Naive B cell (primary cell): Measurements from ENCODE around the gene THOC1. TPM values are rescaled to one million over a fixed set of nuclear protein-coding genes. Genes with fewer than 3 reads are reported as not detected.
"Not testable (repeated sequence)": the region's sequence is repeated elsewhere in the genome, so short reads cannot be mapped to it uniquely, and the experiment has no call there.

ENCODE experiments used
- ATAC-seq, 2 donors: fragments of 150-1000 bp; cut with Tn5 transposase; 2 replicates each; pipeline ENCODE4 v1.10.0; 2021; ENCODE audit warnings: low read depth in 2 of 2, mild to moderate bottlenecking in 2 of 2, moderate library complexity in 2 of 2
- DNase-seq: peaks from one replicate; pipeline ENCODE4 v3.0.0; 2022
- H3K27ac Mint-ChIP-seq, 6 donors: one replicate each; pipeline ENCODE4 v1.8.0; 2020 to 2022; ENCODE audit warnings: mild to moderate bottlenecking in 6 of 6, mixed read lengths in 6 of 6, moderate library complexity in 5 of 6, inconsistent platforms in 2 of 6
- H3K27me3 Mint-ChIP-seq, 3 donors: one replicate each; pipeline ENCODE4 v1.8.0; 2021 to 2022; ENCODE audit warnings: mixed read lengths in 3 of 3, mild to moderate bottlenecking in 1 of 3
- H3K36me3 Mint-ChIP-seq, 2 donors: one replicate each; pipeline ENCODE4 v1.8.0; 2020 to 2022; ENCODE audit warnings: mixed read lengths in 2 of 2, inconsistent platforms in 1 of 2, mild to moderate bottlenecking in 1 of 2
- H3K4me1 Mint-ChIP-seq, 3 donors: one replicate each; pipeline ENCODE4 v1.8.0; 2020 to 2022; ENCODE audit warnings: mixed read lengths in 3 of 3, inconsistent platforms in 1 of 3, mild to moderate bottlenecking in 1 of 3, moderate library complexity in 1 of 3
- H3K4me3 Mint-ChIP-seq, 8 donors: one replicate each; pipeline ENCODE4 v1.8.0; 2020 to 2022; ENCODE audit warnings: mild to moderate bottlenecking in 8 of 8, mixed read lengths in 8 of 8, moderate library complexity in 8 of 8, inconsistent platforms in 2 of 8
- H3K9me3 Mint-ChIP-seq, 7 donors: one replicate each; pipeline ENCODE4 v1.8.0; 2020 to 2022; ENCODE audit warnings: mixed read lengths in 7 of 7, mild to moderate bottlenecking in 5 of 7, inconsistent platforms in 2 of 7, moderate library complexity in 1 of 7
- polyA plus RNA-seq, 6 donors: library from polyadenylated mRNA; unstranded; fragments of 300-500 nt; fragmentation: Illumina TruSeq; gene quantifications; one replicate each; pipeline ENCODE4 v1.2.3, GENCODE V29; 2021; ENCODE audit warnings: low read depth in 6 of 6

Gene THOC1
- polyA plus RNA-seq, 6 donors from 2014 or later = 10.6 to 23.6 (median 18.1) TPM

GRCh38 chr18:297936-298335 is 30.1 kb upstream of the THOC1 start:
- ATAC-seq (no peak), DNase-seq (no peak)
- Mint-ChIP-seq H3K9me3 (peaks cover 0 to 10% (median 2%) of the 10 kb centered on the region in 7 donors), H3K36me3 (no peaks in the 10 kb centered on the region), H3K4me3 (no peak overlapping the region), H3K27me3 (peaks cover 0 to 8% (median 3%) of the 10 kb centered on the region in 3 donors), H3K4me1 (no peaks in the 10 kb centered on the region), H3K27ac (no peak overlapping the region)

GRCh38 chr18:295756-296490 is 28.1 kb upstream of the THOC1 start:
- peaks cover 3 to 8% (median 6%) of the 10 kb centered on the region in 3 donors for H3K27me3 Mint-ChIP-seq
- H3K36me3 Mint-ChIP-seq = no peaks in the 10 kb centered on the region
- H3K27ac Mint-ChIP-seq = no peak overlapping the region
- DNase-seq (no peak), ATAC-seq (no peak)
- H3K4me3 Mint-ChIP-seq = no peak overlapping the region
- no peaks in the 10 kb centered on the region for H3K4me1 Mint-ChIP-seq
- H3K9me3 Mint-ChIP-seq = peaks cover 0 to 10% (median 2%) of the 10 kb centered on the region in 7 donors

- H3K36me3 Mint-ChIP-seq = no peaks in the 10 kb centered on the region
- ATAC-seq = no peak
- no peak overlapping the region for H3K4me3 Mint-ChIP-seq
- H3K27me3 Mint-ChIP-seq = peaks cover 3 to 8% (median 6%) of the 10 kb centered on the region in 3 donors
- H3K27ac Mint-ChIP-seq = no peak overlapping the region
- H3K4me1 Mint-ChIP-seq = no peaks in the 10 kb centered on the region
- no peak for DNase-seq
- peaks cover 0 to 11% (median 2%) of the 10 kb centered on the region in 7 donors for H3K9me3 Mint-ChIP-seq
These were observed 26.7 kb upstream of the THOC1 start for GRCh38 chr18:294566-294965.

GRCh38 chr18:293536-293935 is 25.7 kb upstream of the THOC1 start:
- Mint-ChIP-seq H3K27me3 (peaks cover 3 to 12% (median 6%) of the 10 kb centered on the region in 3 donors), H3K9me3 (peaks cover 0 to 15% (median 5%) of the 10 kb centered on the region in 7 donors)

GRCh38 chr18:292271-292670 is 24.4 kb upstream of the THOC1 start:
- no peak overlapping the region for H3K27ac Mint-ChIP-seq
- ATAC-seq = no peak
- no peaks in the 10 kb centered on the region for H3K36me3 Mint-ChIP-seq
- H3K27me3 Mint-ChIP-seq = peaks cover 3 to 16% (median 6%) of the 10 kb centered on the region in 3 donors
- H3K4me3 Mint-ChIP-seq = no peak overlapping the region
- no peaks in the 10 kb centered on the region for H3K4me1 Mint-ChIP-seq
- no peak for DNase-seq
- H3K9me3 Mint-ChIP-seq = peaks cover 0 to 15% (median 5%) of the 10 kb centered on the region in 7 donors

More at GRCh38 chr18:293536-293935, 25.7 kb upstream of the THOC1 start:
- Mint-ChIP-seq H3K36me3 (no peaks in the 10 kb centered on the region), H3K4me1 (no peaks in the 10 kb centered on the region), H3K4me3 (no peak overlapping the region), H3K27ac (no peak overlapping the region)
- DNase-seq (no peak), ATAC-seq (no peak)

- not testable (repeated sequence) for DNase-seq, H3K36me3 Mint-ChIP-seq, H3K27ac Mint-ChIP-seq, H3K4me1 Mint-ChIP-seq, ATAC-seq, H3K4me3 Mint-ChIP-seq, H3K27me3 Mint-ChIP-seq
- H3K9me3 Mint-ChIP-seq = peaks cover 0 to 15% (median 5%) of the 10 kb centered on the region in 7 donors
These were observed 22.1 kb upstream of the THOC1 start for GRCh38 chr18:289970-290369.

- no peak overlapping the region for H3K27ac Mint-ChIP-seq
- no peak for DNase-seq
These were observed 21.2 kb upstream of the THOC1 start for GRCh38 chr18:289026-289425.

GRCh38 chr18:286515-287310 is 18.9 kb upstream of the THOC1 start:
- no peak overlapping the region for H3K4me3 Mint-ChIP-seq
- ATAC-seq = no peak
- peaks cover 0 to 12% (median 0%) of the 10 kb centered on the region in 7 donors for H3K9me3 Mint-ChIP-seq
- H3K4me1 Mint-ChIP-seq = no peaks in the 10 kb centered on the region
- DNase-seq = no peak
- H3K36me3 Mint-ChIP-seq = no peaks in the 10 kb centered on the region
- H3K27me3 Mint-ChIP-seq = peaks cover 4 to 15% (median 9%) of the 10 kb centered on the region in 3 donors
- no peak overlapping the region for H3K27ac Mint-ChIP-seq

More at GRCh38 chr18:289026-289425, 21.2 kb upstream of the THOC1 start:
- no peak overlapping the region for H3K4me3 Mint-ChIP-seq
- no peaks in the 10 kb centered on the region for H3K4me1 Mint-ChIP-seq
- H3K36me3 Mint-ChIP-seq = no peaks in the 10 kb centered on the region
- peaks cover 4 to 8% (median 6%) of the 10 kb centered on the region in 3 donors for H3K27me3 Mint-ChIP-seq
- peaks cover 0 to 13% (median under 1%) of the 10 kb centered on the region in 7 donors for H3K9me3 Mint-ChIP-seq
- ATAC-seq = no peak

GRCh38 chr18:285817-286216 is 18.0 kb upstream of the THOC1 start:
- ATAC-seq (no peak), DNase-seq (no peak)
- H3K27ac Mint-ChIP-seq = no peak overlapping the region
- peaks cover 10 to 19% (median 13%) of the 10 kb centered on the region in 3 donors for H3K27me3 Mint-ChIP-seq
- H3K36me3 Mint-ChIP-seq = no peaks in the 10 kb centered on the region
- H3K9me3 Mint-ChIP-seq = peaks cover 0 to 12% (median 0%) of the 10 kb centered on the region in 7 donors
- H3K4me3 Mint-ChIP-seq = no peak overlapping the region
- H3K4me1 Mint-ChIP-seq = no peaks in the 10 kb centered on the region

GRCh38 chr18:275486-275885 is 7.6 kb upstream of the THOC1 start:
- DNase-seq (no peak), ATAC-seq (no peak)
- Mint-ChIP-seq H3K27me3 (peaks cover 0 to 9% (median 5%) of the 10 kb centered on the region in 3 donors), H3K36me3 (peaks cover 0 to 10% of the 10 kb centered on the region in 2 donors), H3K4me3 (no peak overlapping the region), H3K9me3 (peaks cover 0 to 23% (median 11%) of the 10 kb centered on the region in 7 donors), H3K27ac (no peak overlapping the region), H3K4me1 (no peaks in the 10 kb centered on the region)

GRCh38 chr18:274313-274712 is 6.5 kb upstream of the THOC1 start:
- ATAC-seq = no peak
- Mint-ChIP-seq H3K36me3 (peaks cover 0 to 10% of the 10 kb centered on the region in 2 donors), H3K4me3 (peak overlapping the region in 1 of 8 donors; percentile 37), H3K4me1 (peaks cover under 1 to 6% (median 4%) of the 10 kb centered on the region in 3 donors), H3K9me3 (peaks cover 0 to 22% (median 11%) of the 10 kb centered on the region in 7 donors), H3K27ac (peak overlapping the region in 1 of 6 donors; percentile 14), H3K27me3 (peaks cover 0 to 5% (median 0%) of the 10 kb centered on the region in 3 donors)
- no peak for DNase-seq

GRCh38 chr18:273525-273924 is 5.7 kb upstream of the THOC1 start:
- Mint-ChIP-seq H3K4me1 (peaks cover 4 to 13% (median 9%) of the 10 kb centered on the region in 3 donors), H3K27ac (no peak overlapping the region), H3K36me3 (peaks cover 0 to 10% of the 10 kb centered on the region in 2 donors), H3K27me3 (peaks cover 0 to 5% (median 0%) of the 10 kb centered on the region in 3 donors), H3K4me3 (no peak overlapping the region), H3K9me3 (peaks cover 0 to 14% (median 8%) of the 10 kb centered on the region in 7 donors)
- ATAC-seq (no peak), DNase-seq (no peak)

- Mint-ChIP-seq H3K27ac (no peak overlapping the region), H3K4me1 (peaks cover 9 to 18% (median 16%) of the 10 kb centered on the region in 3 donors), H3K27me3 (peaks cover 0 to 5% (median 0%) of the 10 kb centered on the region in 3 donors), H3K36me3 (peaks cover 0 to 13% of the 10 kb centered on the region in 2 donors), H3K4me3 (no peak overlapping the region), H3K9me3 (peaks cover 0 to 8% (median 4%) of the 10 kb centered on the region in 7 donors)
- DNase-seq (no peak), ATAC-seq (no peak)
These were observed 4.8 kb upstream of the THOC1 start for GRCh38 chr18:272650-273049.
